ENCODE measurements around the gene SRCIN1. TPM values are rescaled to one million over a fixed set of nuclear protein-coding genes. Genes with fewer than 3 reads are reported as not detected.
A peak's percentile ranks its signal among the peaks of the same experiment; 100 is the strongest.
"Not testable (repeated sequence)": the region's sequence is repeated elsewhere in the genome, so short reads cannot be mapped to it uniquely, and the experiment has no call there.

The SRCIN1 gene
- total and polyA plus RNA-seq, 2 donors = 0.52 to 1.1 TPM

GRCh38 chr17:38528141-38528540 is 77.6 kb downstream of the SRCIN1 start:
- H3K27ac ChIP-seq (ENCODE audit: low read depth in 1 of 2, low read length in 1 of 2); H3K9me3 ChIP-seq (ENCODE audit: control insufficient read depth in 2 of 2, insufficient read depth in 1 of 2, low read length in 1 of 2); DNase-seq (ENCODE audit: low read depth in 6 of 9, low spot score in 9 of 9); H3K4me1 ChIP-seq (ENCODE audit: control insufficient read depth in 2 of 2, insufficient read depth in 2 of 2, low read length in 2 of 2); H3K4me3 ChIP-seq (ENCODE audit: low read length in 2 of 2); H3K36me3 ChIP-seq (ENCODE audit: control insufficient read depth in 2 of 2, insufficient read depth in 2 of 2, low read length in 1 of 2): not testable (repeated sequence)
- 59% methylated on average over 10 of the region's 10 CpGs for WGBS
- peaks cover 0 to 30% of the 10 kb centered on the region in 2 donors for H3K27me3 ChIP-seq (ENCODE audit: control insufficient read depth in 2 of 2, insufficient read depth in 1 of 2, low read length in 1 of 2)

GRCh38 chr17:38526526-38526925 is 79.2 kb downstream of the SRCIN1 start:
- not testable (repeated sequence) for H3K36me3 ChIP-seq (ENCODE audit: control insufficient read depth in 2 of 2, insufficient read depth in 2 of 2, low read length in 1 of 2); H3K4me1 ChIP-seq (ENCODE audit: control insufficient read depth in 2 of 2, insufficient read depth in 2 of 2, low read length in 2 of 2); H3K27ac ChIP-seq (ENCODE audit: low read depth in 1 of 2, low read length in 1 of 2); H3K4me3 ChIP-seq (ENCODE audit: low read length in 2 of 2); DNase-seq (ENCODE audit: low read depth in 6 of 9, low spot score in 9 of 9); H3K9me3 ChIP-seq (ENCODE audit: control insufficient read depth in 2 of 2, insufficient read depth in 1 of 2, low read length in 1 of 2)
- peaks cover 0 to 17% of the 10 kb centered on the region in 2 donors for H3K27me3 ChIP-seq (ENCODE audit: control insufficient read depth in 2 of 2, insufficient read depth in 1 of 2, low read length in 1 of 2)
- 75% methylated on average over 8 of the region's 8 CpGs for WGBS

GRCh38 chr17:38512473-38513058 is 93.2 kb downstream of the SRCIN1 start:
- Histone ChIP-seq H3K4me1 (ENCODE audit: control insufficient read depth in 2 of 2, insufficient read depth in 2 of 2, low read length in 2 of 2) (peaks cover 4 to 8% of the 10 kb centered on the region in 2 donors), H3K36me3 (ENCODE audit: control insufficient read depth in 2 of 2, insufficient read depth in 2 of 2, low read length in 1 of 2) (peaks cover 0 to 7% of the 10 kb centered on the region in 2 donors), H3K27ac (ENCODE audit: low read depth in 1 of 2, low read length in 1 of 2) (no peak overlapping the region), H3K9me3 (ENCODE audit: control insufficient read depth in 2 of 2, insufficient read depth in 1 of 2, low read length in 1 of 2) (peaks cover 4 to 7% of the 10 kb centered on the region in 2 donors), H3K27me3 (ENCODE audit: control insufficient read depth in 2 of 2, insufficient read depth in 1 of 2, low read length in 1 of 2) (peaks cover 33 to 44% of the 10 kb centered on the region in 2 donors), H3K4me3 (ENCODE audit: low read length in 2 of 2) (no peak overlapping the region)
- DNase-seq (ENCODE audit: low read depth in 6 of 9, low spot score in 9 of 9) = no peak
- whole genome bisulfite sequencing = 95% methylated on average over 13 of the region's 13 CpGs

- Histone ChIP-seq H3K27ac (ENCODE audit: low read depth in 1 of 2, low read length in 1 of 2) (no peak overlapping the region), H3K9me3 (ENCODE audit: control insufficient read depth in 2 of 2, insufficient read depth in 1 of 2, low read length in 1 of 2) (peaks cover 4 to 7% of the 10 kb centered on the region in 2 donors), H3K4me1 (ENCODE audit: control insufficient read depth in 2 of 2, insufficient read depth in 2 of 2, low read length in 2 of 2) (peaks cover 4 to 8% of the 10 kb centered on the region in 2 donors), H3K4me3 (ENCODE audit: low read length in 2 of 2) (no peak overlapping the region), H3K27me3 (ENCODE audit: control insufficient read depth in 2 of 2, insufficient read depth in 1 of 2, low read length in 1 of 2) (peaks cover 33 to 44% of the 10 kb centered on the region in 2 donors), H3K36me3 (ENCODE audit: control insufficient read depth in 2 of 2, insufficient read depth in 2 of 2, low read length in 1 of 2) (peaks cover 0 to 7% of the 10 kb centered on the region in 2 donors)
- DNase-seq (ENCODE audit: low read depth in 6 of 9, low spot score in 9 of 9) = no peak
- WGBS = 84% methylated on average over 15 of the region's 15 CpGs
Measured at GRCh38 chr17:38511150-38512108, 94.3 kb downstream of the SRCIN1 start.

GRCh38 chr17:38510421-38511149 is 95.2 kb downstream of the SRCIN1 start:
- Histone ChIP-seq H3K36me3 (ENCODE audit: control insufficient read depth in 2 of 2, insufficient read depth in 2 of 2, low read length in 1 of 2) (peaks cover 0 to 7% of the 10 kb centered on the region in 2 donors), H3K27ac (ENCODE audit: low read depth in 1 of 2, low read length in 1 of 2) (no peak overlapping the region), H3K9me3 (ENCODE audit: control insufficient read depth in 2 of 2, insufficient read depth in 1 of 2, low read length in 1 of 2) (peaks cover 4 to 7% of the 10 kb centered on the region in 2 donors), H3K4me1 (ENCODE audit: control insufficient read depth in 2 of 2, insufficient read depth in 2 of 2, low read length in 2 of 2) (peaks cover 4 to 8% of the 10 kb centered on the region in 2 donors), H3K27me3 (ENCODE audit: control insufficient read depth in 2 of 2, insufficient read depth in 1 of 2, low read length in 1 of 2) (peaks cover 33 to 44% of the 10 kb centered on the region in 2 donors), H3K4me3 (ENCODE audit: low read length in 2 of 2) (no peak overlapping the region)
- no peak for DNase-seq (ENCODE audit: low read depth in 6 of 9, low spot score in 9 of 9)
- 21% methylated on average over 86 of the region's 86 CpGs for WGBS

- DNase-seq (ENCODE audit: low read depth in 6 of 9, low spot score in 9 of 9) = no peak
- WGBS = 7% methylated on average over 80 of the region's 80 CpGs
- peaks cover 0 to 7% of the 10 kb centered on the region in 2 donors for H3K36me3 ChIP-seq (ENCODE audit: control insufficient read depth in 2 of 2, insufficient read depth in 2 of 2, low read length in 1 of 2)
- H3K4me3 ChIP-seq (ENCODE audit: low read length in 2 of 2) = peak overlapping the region in 1 of 2 donors; percentile 21
- peaks cover 4 to 8% of the 10 kb centered on the region in 2 donors for H3K4me1 ChIP-seq (ENCODE audit: control insufficient read depth in 2 of 2, insufficient read depth in 2 of 2, low read length in 2 of 2)
- H3K9me3 ChIP-seq (ENCODE audit: control insufficient read depth in 2 of 2, insufficient read depth in 1 of 2, low read length in 1 of 2) = peaks cover 4 to 7% of the 10 kb centered on the region in 2 donors
- H3K27me3 ChIP-seq (ENCODE audit: control insufficient read depth in 2 of 2, insufficient read depth in 1 of 2, low read length in 1 of 2) = peaks cover 33 to 44% of the 10 kb centered on the region in 2 donors
- H3K27ac ChIP-seq (ENCODE audit: low read depth in 1 of 2, low read length in 1 of 2) = no peak overlapping the region
Measured at GRCh38 chr17:38509772-38510420, 95.9 kb downstream of the SRCIN1 start.

GRCh38 chr17:38508954-38509771 is 96.6 kb downstream of the SRCIN1 start:
- no peak overlapping the region for H3K4me3 ChIP-seq (ENCODE audit: low read length in 2 of 2)
- peaks cover 3 to 12% of the 10 kb centered on the region in 2 donors for H3K36me3 ChIP-seq (ENCODE audit: control insufficient read depth in 2 of 2, insufficient read depth in 2 of 2, low read length in 1 of 2)
- H3K4me1 ChIP-seq (ENCODE audit: control insufficient read depth in 2 of 2, insufficient read depth in 2 of 2, low read length in 2 of 2) = peaks cover 4 to 8% of the 10 kb centered on the region in 2 donors
- peaks cover 33 to 44% of the 10 kb centered on the region in 2 donors for H3K27me3 ChIP-seq (ENCODE audit: control insufficient read depth in 2 of 2, insufficient read depth in 1 of 2, low read length in 1 of 2)
- WGBS = 56% methylated on average over 27 of the region's 27 CpGs
- DNase-seq (ENCODE audit: low read depth in 6 of 9, low spot score in 9 of 9) = peak; percentile 37 to 88 (median 66)
- no peak overlapping the region for H3K27ac ChIP-seq (ENCODE audit: low read depth in 1 of 2, low read length in 1 of 2)
- H3K9me3 ChIP-seq (ENCODE audit: control insufficient read depth in 2 of 2, insufficient read depth in 1 of 2, low read length in 1 of 2) = peaks cover 4 to 7% of the 10 kb centered on the region in 2 donors

- no peak for DNase-seq (ENCODE audit: low read depth in 6 of 9, low spot score in 9 of 9)
- Histone ChIP-seq H3K4me3 (ENCODE audit: low read length in 2 of 2) (no peak overlapping the region), H3K36me3 (ENCODE audit: control insufficient read depth in 2 of 2, insufficient read depth in 2 of 2, low read length in 1 of 2) (peaks cover 3 to 13% of the 10 kb centered on the region in 2 donors), H3K4me1 (ENCODE audit: control insufficient read depth in 2 of 2, insufficient read depth in 2 of 2, low read length in 2 of 2) (peaks cover 4 to 8% of the 10 kb centered on the region in 2 donors), H3K27ac (ENCODE audit: low read depth in 1 of 2, low read length in 1 of 2) (no peak overlapping the region), H3K9me3 (ENCODE audit: control insufficient read depth in 2 of 2, insufficient read depth in 1 of 2, low read length in 1 of 2) (peaks cover 4 to 7% of the 10 kb centered on the region in 2 donors), H3K27me3 (ENCODE audit: control insufficient read depth in 2 of 2, insufficient read depth in 1 of 2, low read length in 1 of 2) (peaks cover 33 to 44% of the 10 kb centered on the region in 2 donors)
- WGBS = 96% methylated on average over 6 of the region's 6 CpGs
Measured at GRCh38 chr17:38508570-38508950, 97.2 kb downstream of the SRCIN1 start.

Measured in thymus (tissue), 11 donors.